ENCODE data around the gene ST3GAL2. TPM values are rescaled to one million over a fixed set of nuclear protein-coding genes. Genes with fewer than 3 reads are reported as not detected.

Gene ST3GAL2
- total RNA-seq, 1 experiment from 2014 or later, result 7.7 TPM

GRCh38 chr16:70440009-70440692, 1.3 kb upstream of the ST3GAL2 start:
- intact Hi-C loops (cut with micrococcal nuclease), result no loop called here
- POLR2A ChIA-PET, result interaction anchor here (0.7 to 3.9 kb wide), 5 partner anchors 14 to 93 kb away, joined by 3 to 25 read pairs (median 5); partner anchors contain the start of genes COG4, DDX19A and FCSK
- CTCF ChIA-PET, result interaction anchor here (0.5 to 0.8 kb wide), 3 partner anchors 16 to 40 kb away, joined by 3 read pairs; no protein-coding TSS in a partner anchor
- no peak for TF ChIP-seq CTCF (IDR thresholded peaks at IDR 0.05; ENCODE audit: unreplicated experiment)
- H3K27me3 Mint-ChIP-seq (ENCODE audit: insufficient read depth, unreplicated experiment), result no peaks in the 10 kb centered on the region
- no peaks in the 10 kb centered on the region for H3K9me3 Mint-ChIP-seq (ENCODE audit: unreplicated experiment)
- no peak overlapping the region for H3K27ac Mint-ChIP-seq (ENCODE audit: low read depth, unreplicated experiment)
- no peak for DNase-seq (ENCODE audit: unreplicated experiment)
- peak overlapping the region; percentile 76 for H3K4me3 Mint-ChIP-seq (ENCODE audit: unreplicated experiment)
- BruUV-seq (replicated peaks), result no TSS peak
- H3K36me3 Mint-ChIP-seq (ENCODE audit: insufficient read depth, unreplicated experiment), result no peaks in the 10 kb centered on the region
- peaks cover 12% of the 10 kb centered on the region for H3K4me1 Mint-ChIP-seq (ENCODE audit: insufficient read depth, unreplicated experiment)

GRCh38 chr16:70438585-70438968, 323 bp downstream of the ST3GAL2 start:
- BruUV-seq (replicated peaks), result no TSS peak
- no peak for TF ChIP-seq CTCF (IDR thresholded peaks at IDR 0.05; ENCODE audit: unreplicated experiment)
- Mint-ChIP-seq H3K4me3 (ENCODE audit: unreplicated experiment) (peak overlapping the region; percentile 76), H3K9me3 (ENCODE audit: unreplicated experiment) (no peaks in the 10 kb centered on the region), H3K4me1 (ENCODE audit: insufficient read depth, unreplicated experiment) (peaks cover 12% of the 10 kb centered on the region), H3K27ac (ENCODE audit: low read depth, unreplicated experiment) (peak overlapping the region; percentile 8), H3K36me3 (ENCODE audit: insufficient read depth, unreplicated experiment) (no peaks in the 10 kb centered on the region), H3K27me3 (ENCODE audit: insufficient read depth, unreplicated experiment) (no peaks in the 10 kb centered on the region)
- ChIA-PET POLR2A (interaction anchor here (0.6 to 3.9 kb wide), 6 partner anchors 11 to 91 kb away, joined by 3 to 25 read pairs (median 4); partner anchors contain the start of genes DDX19A and FCSK), CTCF (interaction anchor here (0.6 to 0.9 kb wide), 2 partner anchors 16 to 57 kb away, joined by 3 read pairs; no protein-coding TSS in a partner anchor)
- no peak for DNase-seq (ENCODE audit: unreplicated experiment)
- intact Hi-C loops (cut with micrococcal nuclease), result no loop called here

- peak overlapping the region; percentile 8 for H3K27ac Mint-ChIP-seq (ENCODE audit: low read depth, unreplicated experiment)
- no peak for TF ChIP-seq CTCF (IDR thresholded peaks at IDR 0.05; ENCODE audit: unreplicated experiment)
- DNase-seq (ENCODE audit: unreplicated experiment), result peak; percentile 29
- H3K9me3 Mint-ChIP-seq (ENCODE audit: unreplicated experiment), result no peaks in the 10 kb centered on the region
- no peaks in the 10 kb centered on the region for H3K36me3 Mint-ChIP-seq (ENCODE audit: insufficient read depth, unreplicated experiment)
- ChIA-PET POLR2A (interaction anchor here (0.7 to 3.9 kb wide), 4 partner anchors 16 to 58 kb away, joined by 3 to 25 read pairs (median 6); partner anchors contain the start of gene FCSK), CTCF (interaction anchor here (0.7 to 1.1 kb wide), 3 partner anchors 15 to 68 kb away, joined by 3 read pairs; no protein-coding TSS in a partner anchor)
- no peaks in the 10 kb centered on the region for H3K27me3 Mint-ChIP-seq (ENCODE audit: insufficient read depth, unreplicated experiment)
- intact Hi-C loops (cut with micrococcal nuclease), result no loop called here
- no TSS peak for BruUV-seq (replicated peaks)
- H3K4me3 Mint-ChIP-seq (ENCODE audit: unreplicated experiment), result peak overlapping the region; percentile 76
- peaks cover 12% of the 10 kb centered on the region for H3K4me1 Mint-ChIP-seq (ENCODE audit: insufficient read depth, unreplicated experiment)
These were observed 1.0 kb downstream of the ST3GAL2 start for GRCh38 chr16:70437582-70438557.
